OCI-LY3 (cell line): ENCODE results near the gene NPEPL1.

Experiments
- H2AFZ ChIP-seq: fragments of 200-600, 300-600 bp; shearing (Covaris generic); 2 replicates; pipeline ENCODE4 v1.6.0; 2014; ENCODE audit warnings: antibody characterized with exemption, low read depth, low read length
- H3K27ac ChIP-seq: fragments of 200-600, 300-600 bp; sonication (generic); 2 replicates; pipeline ENCODE4 v1.5.1; 2014; ENCODE audit warnings: mild to moderate bottlenecking, low read length, moderate library complexity, mixed read lengths
- H3K27me3 ChIP-seq: fragments of 200-600, 300-600 bp; sonication (generic); 2 replicates; pipeline ENCODE4 v1.6.1; 2014; ENCODE audit warnings: low read depth, low read length, mixed read lengths
- H3K36me3 ChIP-seq: fragments of 200-600, 300-600 bp; sonication (generic); replicated peaks from 2 replicates; pipeline ENCODE3; 2014; ENCODE audit warnings: low read depth, low read length, mixed read lengths
- H3K4me1 ChIP-seq: fragments of 300-600, 200-600 bp; sonication (generic); 2 replicates; pipeline ENCODE4 v1.6.1; 2014; ENCODE audit warnings: low read length, mixed read lengths
- H3K4me2 ChIP-seq: fragments of 200-600, 300-600 bp; sonication (generic); 2 replicates; pipeline ENCODE4 v1.6.1; 2014; ENCODE audit warnings: low read length, mixed read lengths
- H3K4me3 ChIP-seq: fragments of 300-600, 200-600 bp; sonication (generic); 2 replicates; pipeline ENCODE4 v1.5.1; 2014; ENCODE audit warnings: antibody characterized with exemption, mild to moderate bottlenecking, low read length, moderate library complexity
- H3K79me2 ChIP-seq: fragments of 300-600, 200-600 bp; shearing (Covaris generic); 2 replicates; pipeline ENCODE4 v1.6.1; 2014; ENCODE audit warnings: mild to moderate bottlenecking, low read length, mixed read lengths
- H3K9ac ChIP-seq: fragments of 300-600, 200-600 bp; shearing (Covaris generic); 2 replicates; pipeline ENCODE4 v1.6.0; 2014; ENCODE audit warnings: mild to moderate bottlenecking, low read length, moderate library complexity
- H3K9me3 ChIP-seq: fragments of 200-600, 300-600 bp; shearing (Covaris generic); 2 replicates; pipeline ENCODE4 v1.6.1; 2014; ENCODE audit warnings: low read length, mixed read lengths; ENCODE audit not compliant: insufficient read depth
- H4K20me1 ChIP-seq: fragments of 200-600, 300-600 bp; sonication (generic); 2 replicates; pipeline ENCODE4 v1.6.1; 2016; ENCODE audit warnings: low read length, mixed read lengths; ENCODE audit not compliant: insufficient read depth
- EZH2phosphoT487 ChIP-seq: fragments of 200-600 bp; shearing (Covaris generic); IDR thresholded peaks from 2 replicates; pipeline ENCODE4 v1.6.1; 2018; ENCODE audit warnings: antibody characterized with exemption, mixed run types, low read depth
- TF ChIP-seq, protein P1 (sequence below): fragments of 200-600, 300-600 bp; sonication (generic); IDR thresholded peaks from 2 replicates; pipeline ENCODE4 v1.5.1; 2014; ENCODE audit warnings: antibody characterized with exemption, low read length, low read depth

NPEPL1 gene

DNA sequence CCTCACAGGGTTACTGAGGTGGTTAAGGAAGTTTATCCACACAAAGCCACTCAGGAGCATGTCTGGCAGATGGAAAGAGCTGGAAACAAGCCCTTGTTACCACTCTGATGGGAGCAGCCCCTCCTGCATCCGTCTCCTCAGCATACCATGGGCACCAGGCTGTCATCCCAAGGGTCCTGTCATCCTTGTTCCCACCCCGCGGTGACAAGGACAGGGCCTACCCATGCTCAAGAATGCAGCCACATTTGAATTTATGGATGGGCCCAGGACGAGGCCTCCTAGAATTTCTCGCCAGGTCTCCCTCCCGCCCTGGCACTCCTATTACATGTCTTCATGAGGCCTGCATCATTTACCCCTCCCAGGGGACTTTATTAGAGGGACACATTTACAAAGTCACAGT is 60.0 kb downstream of the NPEPL1 start:
- Histone ChIP-seq H3K36me3 (no peaks in the 10 kb centered on the region), H3K27me3 (peaks cover 59% of the 10 kb centered on the region), H3K9ac (no peak overlapping the region), H3K4me2 (no peak overlapping the region), H2AFZ (no peak overlapping the region), H3K9me3 (no peaks in the 10 kb centered on the region), H3K27ac (no peak overlapping the region), H3K4me3 (no peak overlapping the region), H4K20me1 (no peaks in the 10 kb centered on the region), H3K4me1 (no peaks in the 10 kb centered on the region), H3K79me2 (no peaks in the 10 kb centered on the region)
- TF ChIP-seq EZH2phosphoT487 = no peak
- TF ChIP-seq, protein P1, sequence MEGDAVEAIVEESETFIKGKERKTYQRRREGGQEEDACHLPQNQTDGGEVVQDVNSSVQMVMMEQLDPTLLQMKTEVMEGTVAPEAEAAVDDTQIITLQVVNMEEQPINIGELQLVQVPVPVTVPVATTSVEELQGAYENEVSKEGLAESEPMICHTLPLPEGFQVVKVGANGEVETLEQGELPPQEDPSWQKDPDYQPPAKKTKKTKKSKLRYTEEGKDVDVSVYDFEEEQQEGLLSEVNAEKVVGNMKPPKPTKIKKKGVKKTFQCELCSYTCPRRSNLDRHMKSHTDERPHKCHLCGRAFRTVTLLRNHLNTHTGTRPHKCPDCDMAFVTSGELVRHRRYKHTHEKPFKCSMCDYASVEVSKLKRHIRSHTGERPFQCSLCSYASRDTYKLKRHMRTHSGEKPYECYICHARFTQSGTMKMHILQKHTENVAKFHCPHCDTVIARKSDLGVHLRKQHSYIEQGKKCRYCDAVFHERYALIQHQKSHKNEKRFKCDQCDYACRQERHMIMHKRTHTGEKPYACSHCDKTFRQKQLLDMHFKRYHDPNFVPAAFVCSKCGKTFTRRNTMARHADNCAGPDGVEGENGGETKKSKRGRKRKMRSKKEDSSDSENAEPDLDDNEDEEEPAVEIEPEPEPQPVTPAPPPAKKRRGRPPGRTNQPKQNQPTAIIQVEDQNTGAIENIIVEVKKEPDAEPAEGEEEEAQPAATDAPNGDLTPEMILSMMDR = no peak

DNA sequence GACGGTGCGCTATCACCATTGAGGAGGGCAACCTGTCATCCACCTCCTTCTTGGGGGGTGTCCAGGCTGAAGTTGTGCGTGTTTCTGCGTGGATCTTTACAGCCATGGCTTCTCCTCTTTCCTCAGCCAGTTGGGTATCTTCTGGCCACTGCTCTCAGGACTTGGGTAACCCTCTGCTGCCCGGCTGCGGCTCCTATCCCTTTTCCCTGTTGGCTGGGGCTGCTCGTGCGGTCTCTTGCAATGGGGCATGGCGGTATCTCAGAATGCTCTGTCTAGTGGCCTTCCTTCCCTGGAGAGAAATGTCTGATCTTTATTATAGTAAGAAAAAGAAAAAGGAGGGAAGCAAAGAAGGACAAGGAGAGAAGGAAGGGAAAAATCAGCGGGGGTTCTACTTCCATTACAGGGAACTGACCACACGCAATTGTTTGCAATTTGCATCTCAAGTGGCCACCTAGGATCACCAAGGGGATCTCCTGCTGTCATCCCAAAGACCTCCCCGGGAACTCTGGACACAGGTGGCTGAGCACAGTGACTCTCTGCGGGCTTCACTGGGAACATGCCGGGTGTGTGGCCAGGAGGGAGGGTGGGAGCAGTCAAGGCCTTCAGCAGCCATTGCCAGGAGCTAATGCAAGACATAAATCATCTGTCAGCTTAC is 60.8 kb downstream of the NPEPL1 start:
- Histone ChIP-seq H3K4me1 (no peaks in the 10 kb centered on the region), H3K9me3 (no peaks in the 10 kb centered on the region), H3K4me3 (no peak overlapping the region), H3K36me3 (no peaks in the 10 kb centered on the region), H3K27ac (no peak overlapping the region), H2AFZ (no peak overlapping the region), H3K27me3 (peaks cover 56% of the 10 kb centered on the region), H4K20me1 (no peaks in the 10 kb centered on the region), H3K9ac (no peak overlapping the region), H3K79me2 (no peaks in the 10 kb centered on the region), H3K4me2 (no peak overlapping the region)
- TF ChIP-seq EZH2phosphoT487 = no peak
- TF ChIP-seq, protein P1 = no peak

DNA sequence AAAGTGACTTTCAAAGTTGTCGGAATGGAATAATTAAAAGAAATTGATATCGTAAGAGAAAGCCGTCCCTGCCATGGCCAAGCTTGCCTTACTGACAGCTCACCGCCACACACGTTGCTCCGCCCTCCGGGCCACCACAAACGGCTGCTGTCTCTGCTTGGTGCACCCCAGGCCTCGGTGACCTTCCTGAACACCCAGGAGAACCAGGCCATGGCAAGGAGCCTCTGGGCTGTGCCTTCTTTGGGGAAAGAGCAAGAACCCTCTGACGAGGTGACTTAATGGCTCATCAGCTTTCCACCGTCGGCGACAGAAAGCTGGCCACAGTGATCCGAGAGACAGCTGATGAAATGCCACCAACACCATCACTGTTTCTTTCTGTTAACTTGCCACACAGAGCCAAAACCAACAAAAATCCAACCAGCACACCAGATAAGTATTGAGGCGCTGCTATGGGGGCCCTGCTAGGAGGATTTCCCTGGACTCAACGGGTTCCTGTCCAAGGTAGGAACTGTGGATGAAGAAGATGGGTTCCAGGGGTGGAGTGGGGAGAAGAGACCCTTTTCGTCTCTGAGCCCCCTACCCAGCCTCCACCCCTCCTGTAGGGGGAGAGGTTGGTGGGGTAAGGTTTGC is 61.4 kb downstream of the NPEPL1 start:
- Histone ChIP-seq H3K79me2 (no peaks in the 10 kb centered on the region), H3K4me3 (no peak overlapping the region), H3K9ac (no peak overlapping the region), H3K9me3 (no peaks in the 10 kb centered on the region), H3K36me3 (no peaks in the 10 kb centered on the region), H3K27ac (no peak overlapping the region), H4K20me1 (no peaks in the 10 kb centered on the region), H3K27me3 (peaks cover 54% of the 10 kb centered on the region), H2AFZ (no peak overlapping the region), H3K4me1 (no peaks in the 10 kb centered on the region), H3K4me2 (no peak overlapping the region)
- TF ChIP-seq, protein P1 = no peak
- no peak for TF ChIP-seq EZH2phosphoT487

DNA sequence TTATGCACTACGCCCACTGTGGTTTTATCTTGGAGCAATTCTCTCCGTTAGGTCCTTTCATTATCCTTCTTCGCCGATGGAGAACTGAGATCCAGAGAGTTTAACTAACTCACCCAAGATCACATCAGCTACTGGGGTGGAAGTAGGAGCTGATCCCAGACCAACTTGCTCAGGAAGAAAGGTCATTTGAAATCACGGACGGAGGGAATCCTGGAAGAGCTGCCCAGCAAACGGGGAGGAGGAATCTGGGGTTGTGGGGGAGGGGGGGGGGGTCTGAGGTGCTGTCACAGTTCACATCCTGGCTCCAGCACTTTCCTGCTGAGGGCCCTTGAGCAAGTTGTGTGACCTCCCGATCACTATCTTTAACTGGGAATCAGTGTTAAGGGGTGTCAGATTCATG is 62.0 kb downstream of the NPEPL1 start:
- no peak for TF ChIP-seq EZH2phosphoT487
- TF ChIP-seq, protein P1 = no peak
- Histone ChIP-seq H3K27me3 (peaks cover 51% of the 10 kb centered on the region), H2AFZ (no peak overlapping the region), H3K27ac (no peak overlapping the region), H4K20me1 (no peaks in the 10 kb centered on the region), H3K36me3 (no peaks in the 10 kb centered on the region), H3K9me3 (no peaks in the 10 kb centered on the region), H3K9ac (no peak overlapping the region), H3K79me2 (no peaks in the 10 kb centered on the region), H3K4me3 (no peak overlapping the region), H3K4me1 (no peaks in the 10 kb centered on the region), H3K4me2 (no peak overlapping the region)
